HG03520 (cell line): ENCODE measurements around the gene CHMP3.
"Not testable (repeated sequence)": the region's sequence is repeated elsewhere in the genome, so short reads cannot be mapped to it uniquely, and the experiment has no call there.

Experiments
- ATAC-seq: cut with Tn5 transposase; IDR thresholded peaks from one replicate; pipeline ENCODE4 v1.9.1; 2021; ENCODE audit warnings: mild to moderate bottlenecking, moderate library complexity; ENCODE audit not compliant: unreplicated experiment

The CHMP3 gene

GRCh38 chr2:86549963-86550725 lies 13.1 kb downstream of the CHMP3 start:
- ATAC-seq = not testable (repeated sequence)

DNA sequence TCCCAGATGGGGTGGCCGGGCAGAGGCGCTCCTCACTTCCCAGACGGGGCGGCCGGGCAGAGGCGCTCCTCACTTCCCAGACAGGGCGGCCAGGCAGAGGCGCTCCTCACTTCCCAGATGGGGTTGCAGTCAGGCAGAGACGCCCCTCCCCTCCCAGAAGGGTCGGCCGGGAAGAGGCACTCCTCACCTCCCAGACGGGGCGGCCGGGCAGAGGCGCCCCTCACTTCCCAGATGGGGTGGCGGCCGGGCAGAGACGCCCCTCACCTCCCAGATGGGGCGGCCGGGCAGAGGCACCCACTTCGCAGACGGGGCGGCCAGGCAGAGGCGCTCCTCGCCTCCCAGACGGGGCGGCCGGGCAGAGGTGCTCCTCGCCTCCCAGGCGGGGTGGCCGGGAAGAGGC lies 13.8 kb downstream of the CHMP3 start:
- ATAC-seq = not testable (repeated sequence)

- ATAC-seq = not testable (repeated sequence)
Observed at GRCh38 chr2:86548913-86549396, 14.3 kb downstream of the CHMP3 start.

DNA sequence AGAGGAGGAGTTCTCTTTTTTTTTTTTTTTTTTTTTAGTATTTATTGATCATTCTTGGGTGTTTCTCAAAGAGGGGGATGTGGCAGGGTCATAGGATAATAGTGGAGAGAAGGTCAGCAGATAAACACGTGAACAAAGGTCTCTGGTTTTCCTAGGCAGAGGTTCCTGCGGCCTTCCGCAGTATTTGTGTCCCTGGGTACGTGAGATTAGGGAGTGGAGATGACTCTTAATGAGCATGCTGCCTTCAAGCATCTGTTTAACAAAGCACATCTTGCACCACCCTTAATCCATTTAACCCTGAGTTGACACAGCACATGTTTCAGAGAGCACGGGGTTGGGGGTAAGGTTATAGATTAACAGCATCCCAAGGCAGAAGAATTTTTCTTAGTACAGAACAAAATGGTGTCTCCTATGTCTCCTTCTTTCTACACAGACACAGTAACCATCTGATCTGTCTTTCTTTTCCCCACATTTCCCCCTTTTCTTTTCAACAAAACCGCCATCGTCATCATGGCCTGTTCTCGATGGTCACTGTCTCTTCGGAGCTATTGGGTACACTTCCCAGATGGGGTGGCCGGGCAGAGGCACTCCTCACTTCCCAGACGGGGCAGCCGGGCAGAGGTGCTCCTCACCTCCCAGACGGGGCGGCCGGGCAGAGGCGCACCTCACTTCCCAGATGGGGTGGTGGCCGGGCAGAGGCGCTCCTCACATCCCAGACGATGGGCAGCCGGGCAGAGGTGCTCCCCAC lies 14.9 kb downstream of the CHMP3 start:
- ATAC-seq = not testable (repeated sequence)

DNA sequence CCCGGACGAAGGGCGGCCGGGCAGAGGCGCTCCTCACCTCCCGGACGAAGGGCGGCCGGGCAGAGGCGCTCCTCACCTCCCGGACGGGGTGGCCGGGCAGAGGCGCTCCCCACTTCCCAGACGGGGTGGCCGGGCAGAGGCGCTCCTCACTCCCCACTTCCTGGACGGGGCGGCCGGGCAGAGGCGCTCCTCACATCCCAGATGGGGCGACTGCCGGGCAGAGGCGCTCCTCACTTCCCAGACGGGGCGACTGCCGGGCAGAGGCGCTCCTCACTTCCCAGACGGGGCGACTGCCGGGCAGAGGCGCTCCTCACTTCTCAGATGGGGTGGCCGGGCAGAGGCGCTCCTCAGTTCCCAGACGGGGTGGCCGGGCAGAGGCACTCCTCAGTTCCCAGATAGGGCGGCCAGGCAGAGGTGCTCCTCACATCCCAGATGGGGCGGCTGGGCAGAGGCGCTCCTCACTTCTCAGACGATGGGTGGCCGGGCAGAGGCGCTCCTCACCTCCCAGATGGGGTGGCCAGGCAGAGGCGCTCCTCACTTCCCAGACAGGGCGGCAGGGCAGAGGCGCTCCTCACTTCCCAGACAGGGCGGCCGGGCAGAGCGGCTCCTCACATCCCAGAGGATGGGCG lies 17.8 kb downstream of the CHMP3 start:
- not testable (repeated sequence) for ATAC-seq

- not testable (repeated sequence) for ATAC-seq
Observed at GRCh38 chr2:86544278-86545099, 18.8 kb downstream of the CHMP3 start.

DNA sequence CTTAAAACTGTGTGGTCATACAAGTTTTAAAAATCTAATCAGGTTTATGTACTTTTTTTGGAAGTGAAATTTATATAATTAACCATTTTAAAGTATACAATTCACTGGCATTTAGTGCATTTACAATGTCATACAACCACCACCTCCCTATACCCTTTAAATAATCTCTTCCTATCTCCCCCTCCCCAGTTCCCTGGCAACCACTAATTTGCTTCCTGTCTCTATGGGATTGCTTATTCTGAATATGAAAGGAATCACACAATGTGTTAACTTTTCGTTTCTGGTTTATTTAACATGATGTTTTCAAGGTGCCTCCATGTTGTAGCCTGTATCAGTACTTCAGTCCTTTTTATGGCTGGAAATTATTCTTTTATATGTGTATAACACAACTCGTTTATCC lies 19.4 kb downstream of the CHMP3 start:
- no peak for ATAC-seq

DNA sequence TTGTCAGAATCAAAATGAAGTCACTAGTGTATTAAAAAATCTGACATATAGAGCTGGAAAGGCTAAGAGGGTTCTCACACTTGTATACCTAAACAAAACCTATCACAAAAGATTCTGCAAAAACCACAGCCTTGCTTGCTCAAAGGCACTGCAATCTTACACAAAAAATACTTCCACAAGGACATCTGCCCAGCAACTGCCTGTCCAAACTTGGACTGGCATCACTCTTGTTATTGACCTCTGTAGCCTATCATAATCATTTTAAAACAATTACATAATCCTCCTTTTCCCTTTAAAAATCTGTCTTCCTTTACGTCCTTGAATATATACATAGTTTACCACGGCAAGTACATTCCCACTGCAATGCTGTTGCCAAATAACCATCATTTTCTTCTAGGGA lies 19.9 kb downstream of the CHMP3 start:
- ATAC-seq = no peak

DNA sequence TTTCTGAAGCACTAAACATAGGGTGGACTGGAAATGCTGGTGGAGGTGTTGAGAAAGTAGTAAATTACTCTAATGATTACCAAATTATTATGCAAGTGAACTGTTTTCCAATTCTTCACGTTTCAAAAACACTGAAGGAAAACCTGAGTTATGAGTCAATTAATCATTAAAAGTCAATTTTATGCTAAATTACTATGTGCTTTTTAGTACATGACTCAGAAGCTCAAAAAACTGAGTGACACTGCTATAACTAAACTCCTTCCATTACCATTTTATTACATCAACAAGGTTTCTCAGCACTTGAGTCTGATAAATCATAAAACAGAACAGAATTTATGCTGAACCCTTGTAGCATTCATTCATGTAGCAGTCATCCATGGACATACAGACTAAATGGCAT lies 20.4 kb downstream of the CHMP3 start:
- ATAC-seq = no peak

DNA sequence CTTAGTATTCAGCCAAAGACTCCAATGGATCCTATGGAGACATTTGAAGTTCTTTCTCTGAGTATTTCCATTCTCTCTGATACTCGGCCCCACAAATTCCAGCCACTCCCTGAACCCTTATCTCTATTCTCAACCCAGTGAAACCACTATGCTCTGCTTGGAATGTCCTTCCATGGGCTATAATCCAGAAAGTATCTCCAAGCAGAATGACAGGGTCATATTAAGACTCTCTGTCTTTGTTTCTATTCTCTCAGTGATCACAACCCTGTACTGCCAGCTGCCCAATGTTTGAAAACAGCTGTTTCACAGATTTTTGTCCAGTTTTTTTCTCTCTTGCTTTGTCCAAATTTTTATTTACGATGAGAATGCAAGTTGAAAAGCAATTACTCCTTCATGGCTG lies 21.9 kb downstream of the CHMP3 start:
- ATAC-seq = no peak

DNA sequence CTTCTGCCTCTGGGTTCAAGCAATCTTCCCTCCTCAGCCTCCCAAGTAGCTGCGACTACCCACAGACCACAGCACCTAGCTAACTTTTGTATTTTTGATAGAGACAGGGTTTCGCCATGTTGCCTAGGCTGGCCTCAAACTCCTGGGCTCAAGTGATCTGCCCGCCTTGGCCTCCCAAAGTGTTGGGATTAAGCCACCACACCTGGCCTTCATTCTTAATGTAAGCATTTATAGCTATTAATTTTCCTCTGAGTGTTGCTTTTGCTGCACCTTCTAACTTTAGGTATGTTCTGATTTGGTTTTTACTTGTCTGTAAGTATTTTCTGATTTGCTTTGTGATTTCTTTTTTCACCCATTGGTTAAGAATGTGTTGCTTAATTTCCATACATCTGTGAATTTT lies 29.7 kb downstream of the CHMP3 start:
- no peak for ATAC-seq

DNA sequence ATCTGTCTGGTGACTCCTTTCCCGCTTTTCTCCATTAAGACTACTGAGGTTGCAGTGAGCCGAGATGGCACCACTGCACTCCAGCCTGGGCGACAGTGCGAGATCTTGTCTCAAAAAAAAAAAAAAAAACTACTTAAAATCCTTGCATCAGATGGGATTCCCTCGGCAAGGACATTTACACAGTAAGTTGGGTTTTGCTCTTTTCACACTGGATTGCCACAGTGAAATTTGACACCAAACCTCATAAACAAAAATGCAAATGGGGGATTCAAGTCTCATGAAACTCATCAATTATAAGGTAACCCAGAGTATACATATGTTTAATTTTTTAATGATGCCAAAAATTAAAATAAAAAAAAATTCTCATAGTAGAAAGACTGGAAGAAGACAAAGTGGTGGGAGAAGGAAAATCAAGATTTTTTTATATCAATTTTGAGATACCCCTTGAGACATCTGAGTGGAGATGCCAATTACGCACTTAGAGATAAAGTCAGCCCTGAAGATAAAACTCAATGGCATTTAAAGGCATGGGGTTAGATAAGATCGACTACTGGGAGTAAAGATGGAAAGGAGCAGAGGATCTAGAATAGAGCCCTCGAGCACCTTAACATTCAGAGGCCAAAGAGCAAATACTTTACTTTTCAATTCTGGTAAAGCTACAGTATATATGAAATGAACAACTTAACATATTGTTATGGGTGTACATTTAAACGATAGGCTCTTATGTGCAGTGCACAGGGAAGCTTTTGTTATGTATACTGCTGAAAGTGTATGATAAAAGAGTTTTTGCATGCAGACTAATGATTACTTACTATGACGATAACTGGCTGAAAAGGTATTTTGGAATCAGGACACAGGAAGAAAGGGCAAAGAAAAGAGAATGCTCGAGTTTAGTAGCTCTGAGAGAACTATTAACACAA lies 37.6 kb downstream of the CHMP3 start:
- no peak for ATAC-seq

DNA sequence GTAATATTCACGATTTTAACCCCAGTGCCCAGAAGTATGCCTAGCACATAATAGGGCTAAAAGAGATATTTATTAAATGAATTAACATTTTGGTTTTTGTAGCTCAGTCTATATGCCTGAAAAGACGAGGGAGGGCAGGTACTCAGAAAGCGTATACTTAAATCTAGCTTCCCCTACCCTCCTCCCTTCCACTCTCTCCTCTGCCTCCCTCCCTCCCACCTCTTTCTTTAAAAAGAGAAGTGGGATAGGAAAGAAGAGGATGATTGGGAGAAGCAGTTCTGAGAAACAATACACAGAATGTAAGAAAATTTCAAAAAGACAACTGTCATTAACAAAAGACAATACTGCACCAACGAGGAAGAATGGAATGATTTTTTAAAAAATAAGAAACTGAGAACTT lies 39.8 kb downstream of the CHMP3 start:
- ATAC-seq = no peak

- no peak for ATAC-seq
Observed at GRCh38 chr2:86522711-86523110, 40.5 kb downstream of the CHMP3 start.

GRCh38 chr2:86521922-86522321 lies 41.3 kb downstream of the CHMP3 start:
- no peak for ATAC-seq

GRCh38 chr2:86520153-86520552 lies 43.1 kb downstream of the CHMP3 start:
- ATAC-seq = no peak

DNA sequence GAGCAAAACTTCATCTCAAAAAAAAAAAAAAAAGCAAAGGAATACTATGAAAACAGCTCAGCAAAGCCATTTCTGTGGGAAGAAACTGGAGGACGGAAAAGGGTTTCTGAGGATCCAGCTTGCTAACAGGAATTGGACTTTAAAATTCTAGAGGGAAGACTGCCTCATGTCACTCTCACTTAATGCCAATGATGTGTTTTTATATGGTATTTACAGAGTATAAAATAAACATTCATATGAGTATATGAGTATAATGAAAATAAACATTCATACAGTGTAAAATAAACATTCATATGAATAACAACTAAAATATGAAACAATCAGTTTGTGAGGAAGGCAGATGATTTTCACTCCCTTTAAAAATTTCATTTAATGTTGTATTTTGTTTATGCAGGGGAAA lies 43.9 kb downstream of the CHMP3 start:
- no peak for ATAC-seq

- ATAC-seq = no peak
Observed at GRCh38 chr2:86518481-86518880, 44.8 kb downstream of the CHMP3 start.

- ATAC-seq = no peak
Observed at GRCh38 chr2:86513948-86514660, 49.1 kb downstream of the CHMP3 start.
